GM21619 (cell line): ENCODE measurements around the gene IL16.
A peak's percentile ranks its signal among the peaks of the same experiment; 100 is the strongest.
"Not testable (repeated sequence)": the region's sequence is repeated elsewhere in the genome, so short reads cannot be mapped to it uniquely, and the experiment has no call there.

Experiments used
- ATAC-seq: cut with Tn5 transposase; IDR thresholded peaks from one replicate; pipeline ENCODE4 v1.9.1; 2021; ENCODE audit not compliant: unreplicated experiment

IL16 gene

GRCh38 chr15:81331600-81331999 lies 134.9 kb downstream of the IL16 start:
- ATAC-seq = no peak

GRCh38 chr15:81332326-81332725 lies 135.6 kb downstream of the IL16 start:
- no peak for ATAC-seq

DNA sequence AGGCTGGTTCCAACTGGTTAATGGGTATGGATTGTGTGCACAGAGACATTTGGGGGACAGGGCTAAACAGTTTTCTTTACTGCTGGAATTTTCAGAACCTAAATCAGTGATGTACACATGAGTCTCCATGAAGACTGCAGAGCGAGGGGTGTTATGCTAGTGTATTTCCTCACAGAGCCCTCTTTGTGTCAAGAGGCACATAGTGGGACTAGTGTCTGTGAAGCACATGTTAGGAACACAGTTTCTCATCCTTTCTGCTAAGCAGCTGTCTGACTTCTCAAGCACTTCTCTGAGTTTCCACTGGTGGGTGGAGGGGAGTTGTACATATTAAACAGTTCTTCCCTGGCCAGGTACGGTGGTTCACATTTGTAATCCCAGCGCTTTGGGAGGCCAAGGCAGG lies 136.7 kb downstream of the IL16 start:
- no peak for ATAC-seq

DNA sequence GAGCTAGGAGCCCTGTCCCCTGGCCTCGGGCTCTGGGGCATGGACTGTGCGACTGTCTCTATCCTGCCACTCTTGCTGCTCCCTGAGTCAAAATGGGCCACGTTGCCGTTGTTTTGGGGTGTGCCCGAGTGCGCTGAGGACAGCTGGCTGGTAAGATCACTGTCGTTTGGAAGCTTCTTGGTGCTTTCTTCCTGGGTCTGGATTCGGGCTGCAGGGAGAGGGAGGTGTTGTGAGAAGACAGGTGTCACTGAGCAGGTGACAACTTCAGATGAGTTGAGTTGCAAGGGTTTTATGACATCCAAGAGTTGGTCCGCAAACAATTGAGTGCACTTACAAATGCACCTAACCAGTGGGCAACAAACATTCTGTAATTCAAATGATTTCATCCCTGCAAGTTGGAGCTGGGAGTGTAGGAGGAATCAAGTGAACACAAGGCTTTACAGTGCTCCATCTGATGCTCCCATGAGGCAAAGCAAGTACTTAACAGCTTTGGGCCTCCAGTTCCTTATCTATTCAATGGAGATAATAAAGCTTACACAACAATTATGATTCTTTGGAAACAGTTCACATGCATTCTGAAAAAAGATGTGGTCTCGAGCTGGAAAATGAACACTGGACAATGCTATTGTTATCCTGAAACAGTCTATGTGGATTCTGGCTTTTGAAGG lies 138.2 kb downstream of the IL16 start:
- ATAC-seq = no peak

DNA sequence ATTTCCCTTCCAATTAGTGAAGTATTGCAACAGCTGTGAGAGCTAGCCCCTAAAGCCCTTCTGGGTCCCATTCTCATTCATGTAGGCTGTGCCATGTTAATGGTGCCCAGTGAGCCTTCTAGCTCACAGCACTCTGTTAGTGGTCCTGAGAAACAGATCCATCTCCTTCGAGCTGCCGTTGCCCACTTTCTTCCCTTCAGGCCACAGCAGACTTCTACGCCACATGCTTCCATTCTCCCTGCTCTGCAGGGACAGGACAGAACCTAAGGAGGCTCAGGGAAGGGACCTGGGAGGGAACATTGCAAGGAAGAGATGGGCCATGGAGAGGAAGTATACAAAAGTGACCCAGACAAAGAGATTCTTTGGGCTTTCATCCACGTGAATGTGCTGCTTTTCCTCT lies 139.0 kb downstream of the IL16 start:
- ATAC-seq = no peak

- ATAC-seq = peak; percentile 56
Observed at GRCh38 chr15:81336568-81336967, 139.9 kb downstream of the IL16 start.

GRCh38 chr15:81337241-81337640 lies 140.6 kb downstream of the IL16 start:
- no peak for ATAC-seq

GRCh38 chr15:81337713-81338157 lies 141.1 kb downstream of the IL16 start:
- ATAC-seq = no peak

GRCh38 chr15:81338170-81339007 lies 141.7 kb downstream of the IL16 start:
- ATAC-seq = no peak

DNA sequence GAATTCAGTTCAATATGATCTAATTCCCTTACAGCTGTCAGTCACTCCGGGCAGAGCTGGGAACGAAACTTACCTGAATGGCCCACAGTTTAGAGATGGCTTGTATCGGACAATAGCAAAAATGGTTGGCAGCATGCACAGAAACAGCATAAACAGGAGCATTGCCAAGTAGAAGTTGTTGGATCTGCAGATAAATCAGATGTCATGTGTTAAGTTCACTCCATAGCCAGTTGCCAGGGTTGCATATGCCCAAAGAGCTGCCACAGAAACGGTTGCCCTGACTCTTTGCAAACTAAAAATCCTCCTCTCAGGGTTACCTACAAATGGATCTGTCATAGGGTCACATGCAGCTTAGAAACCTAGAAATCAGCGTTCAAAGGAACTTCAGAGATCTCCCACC lies 142.6 kb downstream of the IL16 start:
- ATAC-seq = no peak

- no peak for ATAC-seq
Observed at GRCh38 chr15:81339851-81340250, 143.2 kb downstream of the IL16 start.

GRCh38 chr15:81341351-81341750 lies 144.7 kb downstream of the IL16 start:
- no peak for ATAC-seq

DNA sequence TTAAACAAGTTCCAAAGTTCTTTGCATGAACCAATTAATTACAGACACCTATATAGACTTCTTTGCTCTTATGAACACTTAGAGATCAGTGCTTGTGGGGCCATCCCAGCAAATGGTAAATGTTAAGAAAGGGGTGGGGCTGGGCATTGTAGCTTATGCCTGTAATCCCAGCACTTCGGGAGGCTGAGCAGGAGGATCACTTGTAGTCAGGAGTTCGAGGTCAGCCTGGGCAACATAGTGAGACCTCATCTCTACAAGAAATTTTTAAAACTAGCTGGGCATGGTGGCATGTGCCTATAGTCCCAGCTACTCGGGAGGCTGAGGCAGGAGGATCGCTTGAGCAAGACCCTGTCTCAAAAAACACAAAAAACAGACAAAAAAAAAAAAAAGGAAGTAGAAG lies 146.7 kb downstream of the IL16 start:
- ATAC-seq = no peak

- no peak for ATAC-seq
Observed at GRCh38 chr15:81346611-81347010, 149.9 kb downstream of the IL16 start.

- no peak for ATAC-seq
Observed at GRCh38 chr15:81347910-81348309, 151.2 kb downstream of the IL16 start.

- not testable (repeated sequence) for ATAC-seq
Observed at GRCh38 chr15:81348691-81349090, 152.0 kb downstream of the IL16 start.

DNA sequence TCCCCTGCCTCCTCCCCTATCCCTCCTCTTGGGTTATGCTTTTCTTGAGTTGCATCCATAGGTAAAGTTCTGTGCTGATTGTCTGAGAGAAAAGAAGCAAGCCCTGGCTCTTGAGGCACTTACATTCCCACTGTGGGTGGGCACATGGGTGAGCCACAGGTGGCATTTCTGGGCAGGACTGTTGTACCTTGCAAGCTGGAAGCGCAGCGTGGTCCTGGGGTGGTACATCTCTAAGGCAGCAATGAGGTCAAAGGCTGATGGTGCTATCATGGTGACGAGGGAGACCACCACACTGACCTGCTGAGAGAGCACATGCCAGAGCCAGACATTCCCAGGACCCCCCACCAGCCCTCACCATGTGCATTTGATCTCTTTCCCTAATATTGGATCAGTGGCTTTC lies 152.6 kb downstream of the IL16 start:
- no peak for ATAC-seq

- ATAC-seq = no peak
Observed at GRCh38 chr15:81351651-81352050, 155.0 kb downstream of the IL16 start.

- ATAC-seq = no peak
Observed at GRCh38 chr15:81356252-81356651, 159.6 kb downstream of the IL16 start.

DNA sequence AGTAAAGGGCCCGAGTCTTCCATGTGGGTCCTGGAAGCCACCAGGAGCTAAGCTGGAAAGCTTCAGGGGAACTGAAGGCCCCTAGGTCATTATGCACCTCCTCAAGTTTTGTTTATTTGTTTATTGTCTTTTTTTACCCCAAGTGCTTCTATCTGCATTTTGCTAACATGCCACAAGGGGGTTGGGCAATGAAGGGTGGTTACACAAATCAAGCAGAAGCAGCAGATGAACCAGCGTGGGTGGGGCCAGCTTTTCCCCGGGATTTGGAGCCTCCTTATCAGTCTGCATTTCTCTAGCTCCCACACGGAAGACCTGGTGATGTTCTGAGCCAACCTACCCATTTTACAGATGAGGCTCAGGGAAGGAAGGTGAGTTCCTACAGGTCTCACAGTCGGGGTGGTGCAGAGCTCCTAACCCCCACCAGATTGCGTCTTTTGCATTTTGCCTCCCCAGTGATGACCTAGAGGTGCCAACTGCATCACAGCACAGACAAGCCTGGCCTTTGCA lies 160.6 kb downstream of the IL16 start:
- ATAC-seq = no peak

DNA sequence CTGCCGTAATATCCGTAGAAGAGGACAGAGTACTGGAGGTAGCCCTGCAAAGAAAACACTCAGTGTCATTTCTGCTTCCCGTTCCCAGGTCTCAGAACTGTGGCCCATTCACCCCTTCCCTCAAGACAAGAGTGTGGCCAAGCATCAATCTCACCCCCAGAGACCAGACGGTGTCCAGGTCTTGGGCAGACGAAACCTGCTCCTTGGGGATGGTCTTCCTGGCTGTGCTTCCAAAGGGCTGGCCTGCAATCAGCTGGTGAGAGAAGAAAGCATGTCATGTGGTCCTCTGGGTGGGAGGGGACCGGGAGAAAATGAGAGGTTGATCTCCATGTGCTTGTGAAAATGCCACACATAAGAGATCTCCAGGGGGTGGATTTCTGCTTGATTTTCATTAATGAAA lies 161.6 kb downstream of the IL16 start:
- ATAC-seq = no peak

DNA sequence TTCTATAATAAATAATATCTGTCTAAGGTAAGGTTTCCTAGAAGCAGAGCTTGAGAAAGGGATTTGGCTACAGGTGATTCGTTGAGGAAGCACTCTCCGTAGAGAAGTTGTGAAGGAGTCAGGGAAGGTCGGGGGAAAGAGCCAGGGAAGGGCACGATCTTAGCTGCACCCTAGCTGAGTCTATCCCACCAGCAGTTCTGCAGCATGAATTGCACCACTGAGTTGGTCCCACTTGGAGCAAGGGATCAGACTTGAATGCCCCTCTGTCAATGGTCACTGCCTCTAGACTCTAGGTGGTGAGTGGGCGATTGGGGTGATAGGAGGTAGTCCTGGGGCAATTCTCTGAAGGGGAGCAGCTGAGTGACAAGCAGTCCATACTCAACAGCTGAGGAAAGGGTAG lies 163.8 kb downstream of the IL16 start:
- ATAC-seq = no peak
